Psoas muscle (tissue), 8 donors: ENCODE data around the gene EHD4. TPM values are rescaled to one million over a fixed set of nuclear protein-coding genes. Genes with fewer than 3 reads are reported as not detected.
A peak's percentile ranks its signal among the peaks of the same experiment; 100 is the strongest.

Experiments used
- ATAC-seq, 4 donors: fragments of 200-7000 bp; cut with Tn5 transposase; one replicate each; pipeline ENCODE4 v1.9.1; 2020; ENCODE audit warnings: moderate library complexity in 3 of 4, mild to moderate bottlenecking in 2 of 4
- DNase-seq, 2 donors: peaks; one replicate each; pipeline ENCODE4 v3.0.0-alpha.2; 2020
- H3K27ac ChIP-seq: fragments of 200-600 bp; one replicate; pipeline ENCODE4 v1.8.0; 2022
- H3K27me3 ChIP-seq, 3 donors: fragments of 200-600 bp in 1 of 3; one replicate each; pipeline versions ENCODE4 v1.6.1 to v1.8.0; 2013 to 2022; ENCODE audit warnings: low read length in 2 of 3, mild to moderate bottlenecking in 2 of 3, moderate library complexity in 1 of 3; ENCODE audit not compliant: insufficient read depth in 3 of 3
- H3K36me3 ChIP-seq, 2 donors: fragments of 200-600 bp in 1 of 2; one replicate each; pipeline versions ENCODE4 v1.6.1 to v1.8.0; 2013 to 2022; ENCODE audit warnings: low read depth in 1 of 2, mild to moderate bottlenecking in 1 of 2, moderate library complexity in 1 of 2; ENCODE audit not compliant: insufficient read depth in 1 of 2
- H3K4me1 ChIP-seq: fragments of 200-600 bp; one replicate; pipeline ENCODE4 v1.8.0; 2022
- H3K4me3 ChIP-seq: fragments of 200-600 bp; one replicate; pipeline ENCODE4 v1.8.0; 2022; ENCODE audit warnings: mild to moderate bottlenecking
- H3K9me3 ChIP-seq: fragments of 200-600 bp; one replicate; pipeline ENCODE4 v1.8.0; 2022
- CTCF ChIP-seq: fragments of 200-600 bp; IDR thresholded peaks from one replicate; pipeline ENCODE4 v1.8.0; 2022; ENCODE audit warnings: antibody characterized with exemption
- WGBS, 3 donors: extraction: QIAGEN DNeasy Blood & Tissue Kit; methylation state at CpG; one replicate each; pipeline versions ENCODE4 v1.1.6 to v1.1.7; 2013; 5-methylcytosine and 5-hydroxymethylcytosine counted together
- intact Hi-C, 2 donors: fragments of 100-400 bp; cut with DNase I; formaldehyde crosslinking; loops; one replicate each; pipeline versions ENCODE4 v1.11.0 to v1.14.2; 2022
- polyA plus RNA-seq, 3 donors: library from polyadenylated mRNA; stranded (reverse); fragments of 200-250 nt; gene quantifications; one replicate each; pipeline ENCODE4 v1.2.3, GENCODE V29; 2013
- total RNA-seq, 4 donors: library from RNA; stranded (reverse); fragmentation: NEBNext Ultra II Directional in 2 of 4; extraction: Animal tissue kit (Norgen Biotek cat#: 25700) in 2 of 4; gene quantifications; one replicate each; pipeline versions ENCODE4 v1.2.1 to v1.2.4, GENCODE V29; 2021 to 2023
- donor health status: healthy with polysubstance abuse.
- donor health status: DM: no; HTN: no; CAD: no; lungs with moderate emphysema.
- donor health status: Bipolar disorder and iron deficiency.
- donor health status: healthy.
- donor health status: DM: yes; HTN: yes; CAD: no.
- donor health status: DM: no; HTN: no; CAD: no.
- donor health status: DM: no; HTN: no; CAD: no.
- donor health status: DM: yes; HTN: yes; CAD: no.

Gene EHD4
- total and polyA plus RNA-seq, 7 donors: 1.7 to 9.6 (median 5.3) TPM

DNA sequence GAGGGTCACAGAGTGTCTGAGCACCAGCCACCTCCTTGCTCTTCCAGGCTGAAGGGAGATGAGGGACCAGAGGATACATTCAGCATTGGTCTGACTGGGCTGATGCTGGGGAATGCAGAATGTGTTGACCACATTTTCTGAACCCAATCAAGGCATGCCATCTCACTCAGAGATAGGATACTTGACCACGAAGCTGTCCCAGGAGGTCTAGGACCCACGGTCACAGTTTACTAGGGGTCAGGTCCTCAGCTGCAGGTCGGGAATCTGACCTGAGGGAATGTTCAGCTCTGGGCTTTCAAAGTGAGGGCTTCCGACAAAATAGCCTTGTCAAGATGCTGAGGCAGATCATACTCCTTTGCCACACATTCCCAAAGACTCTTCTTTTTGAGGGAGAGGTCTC lies 28.9 kb upstream of the EHD4 start:
- intact Hi-C loops: no loop called here

DNA sequence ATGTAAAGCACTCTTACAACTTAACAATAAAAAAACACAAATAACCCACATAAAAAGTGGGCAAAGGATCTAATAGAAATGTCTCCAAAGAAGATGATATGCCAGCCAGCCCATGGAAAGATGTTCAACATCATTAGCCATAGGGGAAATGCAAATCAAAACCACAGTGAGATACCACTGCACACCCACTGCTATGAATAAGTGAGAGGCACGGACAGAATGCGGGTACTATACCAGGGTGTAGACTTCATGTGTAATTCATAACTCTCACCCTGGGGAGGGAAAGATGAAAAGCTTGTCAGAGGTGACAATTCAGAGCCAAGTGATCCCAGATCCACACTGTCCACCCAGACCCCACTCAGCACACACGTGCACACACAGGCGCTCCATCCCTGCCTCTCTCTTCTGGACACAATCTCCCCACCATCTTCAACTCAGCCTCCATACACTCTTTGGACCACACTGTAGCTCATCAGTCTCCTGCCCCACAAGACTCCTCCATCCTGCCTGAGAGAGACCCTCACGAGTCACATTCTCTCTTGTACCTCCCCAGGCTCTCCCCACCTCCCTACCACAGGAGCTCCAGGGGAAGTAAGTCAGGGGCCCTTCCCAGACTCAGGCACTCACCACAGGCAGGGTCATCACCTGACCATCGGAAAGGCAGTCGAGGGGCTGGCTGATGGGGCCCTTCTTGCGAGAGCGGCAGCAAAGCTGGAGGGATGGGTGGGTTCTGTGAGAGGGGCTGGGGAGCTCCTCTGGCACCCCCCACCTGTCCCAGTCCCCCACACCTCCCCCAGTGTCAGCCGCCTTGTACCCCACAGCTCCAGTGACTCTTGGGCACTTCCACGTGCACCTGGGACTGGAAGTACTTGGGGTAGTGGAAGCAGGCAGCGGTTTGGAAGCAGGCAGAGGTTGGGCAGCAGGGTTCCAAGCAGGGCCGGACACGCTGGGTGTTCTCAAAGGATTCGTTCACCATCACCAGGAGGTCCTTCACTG lies 27.2 kb upstream of the EHD4 start:
- WGBS, 3 donors: 82 to 90% (median 86%) methylated on average over 15 of the region's 15 CpGs

More for the DNA sequence above, 28.9 kb upstream of the EHD4 start:
- H3K27me3 ChIP-seq: no peaks in the 10 kb centered on the region
- H3K9me3 ChIP-seq: no peaks in the 10 kb centered on the region
- H3K4me3 ChIP-seq: no peak overlapping the region
- ATAC-seq (no peak), DNase-seq (peak in 1 of 2 donors; percentile 10)
- no peaks in the 10 kb centered on the region for H3K4me1 ChIP-seq
- no peaks in the 10 kb centered on the region for H3K36me3 ChIP-seq
- no peak for TF ChIP-seq CTCF
- no peak overlapping the region for H3K27ac ChIP-seq
- WGBS, 3 donors: 58 to 71% (median 68%) methylated on average over 4 of the region's 4 CpGs

GRCh38 chr15:41997845-41998244 lies 25.5 kb upstream of the EHD4 start:
- Histone ChIP-seq H3K4me3 (no peak overlapping the region), H3K36me3 (no peaks in the 10 kb centered on the region), H3K9me3 (no peaks in the 10 kb centered on the region), H3K27ac (no peak overlapping the region), H3K4me1 (no peaks in the 10 kb centered on the region), H3K27me3 (no peaks in the 10 kb centered on the region)
- ATAC-seq (no peak), DNase-seq (peak in 1 of 2 donors; percentile 15)
- TF ChIP-seq CTCF: no peak
- intact Hi-C loops: no loop called here
- WGBS, 3 donors: 41 to 84% (median 49%) methylated on average over 3 of the region's 3 CpGs

More for the DNA sequence above, 27.2 kb upstream of the EHD4 start:
- Histone ChIP-seq H3K4me1 (no peaks in the 10 kb centered on the region), H3K36me3 (no peaks in the 10 kb centered on the region), H3K27me3 (no peaks in the 10 kb centered on the region), H3K27ac (no peak overlapping the region), H3K9me3 (no peaks in the 10 kb centered on the region), H3K4me3 (no peak overlapping the region)
- TF ChIP-seq CTCF: no peak
- intact Hi-C loops: no loop called here
- ATAC-seq (no peak), DNase-seq (peak in 1 of 2 donors; percentile 42)

- no peak for ATAC-seq
- 91 to 95% (median 92%) methylated on average over 13 of the region's 13 CpGs for WGBS, 3 donors
- Histone ChIP-seq H3K4me1 (no peaks in the 10 kb centered on the region), H3K36me3 (no peaks in the 10 kb centered on the region), H3K9me3 (no peaks in the 10 kb centered on the region), H3K27me3 (no peaks in the 10 kb centered on the region), H3K4me3 (no peak overlapping the region), H3K27ac (no peak overlapping the region)
- TF ChIP-seq CTCF: no peak
- intact Hi-C loops: no loop called here
- peak in 1 of 2 donors; percentile 40 for DNase-seq
Observed at GRCh38 chr15:41996921-41997592, 24.7 kb upstream of the EHD4 start.
